ENCODE results near the gene ADAMTS12. TPM values are rescaled to one million over a fixed set of nuclear protein-coding genes. Genes with fewer than 3 reads are reported as not detected.

ADAMTS12 gene
- polyA plus RNA-seq, 1 donor from 2014 or later, result 0.07 TPM

GRCh38 chr5:33817301-33817700 lies 74.5 kb downstream of the ADAMTS12 start:
- Histone ChIP-seq H3K4me2 (ENCODE audit: low read length) (no peak overlapping the region), H3K9ac (ENCODE audit: low read length) (no peak overlapping the region), H3K4me3 (ENCODE audit: low read length) (no peak overlapping the region), H4K20me1 (ENCODE audit: insufficient read depth) (no peaks in the 10 kb centered on the region), H3K9me2 (ENCODE audit: insufficient read depth, low read length) (no peaks in the 10 kb centered on the region), H2AFZ (ENCODE audit: low read depth, low read length) (no peak overlapping the region), H3K27me3 (ENCODE audit: insufficient read depth, low read depth, low read length) (no peaks in the 10 kb centered on the region), H3K79me2 (replicated peaks; ENCODE audit: insufficient read depth, low read length) (no peaks in the 10 kb centered on the region), H3K36me3 (ENCODE audit: insufficient read depth, low read length) (no peaks in the 10 kb centered on the region), H3K9me3 (ENCODE audit: low read length) (peaks cover 5% of the 10 kb centered on the region), H3F3A (ENCODE audit: insufficient read depth, low read length, poor library complexity, severe bottlenecking) (no peaks in the 10 kb centered on the region), H3K27ac (ENCODE audit: low read length) (no peak overlapping the region)
- TF ChIP-seq SMC3 (conservative IDR thresholded peaks at IDR 0.05; ENCODE audit: poor library complexity) (no peak), POLR2AphosphoS5 (IDR thresholded peaks at IDR 0.05) (no peak), CTCF (IDR thresholded peaks at IDR 0.05; ENCODE audit: poor library complexity, severe bottlenecking) (no peak), EP300 (conservative IDR thresholded peaks at IDR 0.05; ENCODE audit: poor library complexity, severe bottlenecking) (no peak), EZH2 (IDR thresholded peaks at IDR 0.05; ENCODE audit: borderline replicate concordance, insufficient read depth, low read length, poor library complexity, severe bottlenecking) (no peak), MXI1 (conservative IDR thresholded peaks at IDR 0.05; ENCODE audit: poor library complexity, severe bottlenecking) (no peak), RAD21 (conservative IDR thresholded peaks at IDR 0.05) (no peak), TAF1 (IDR thresholded peaks at IDR 0.05; ENCODE audit: low read depth) (no peak), REST (IDR thresholded peaks at IDR 0.05; ENCODE audit: borderline replicate concordance) (no peak)

- H3K9me2 ChIP-seq (ENCODE audit: insufficient read depth, low read length), result no peaks in the 10 kb centered on the region
- no peaks in the 10 kb centered on the region for H3K36me3 ChIP-seq (ENCODE audit: insufficient read depth, low read length)
- no peak overlapping the region for H3K27ac ChIP-seq (ENCODE audit: low read length)
- no peak overlapping the region for H3K4me3 ChIP-seq (ENCODE audit: low read length)
- H2AFZ ChIP-seq (ENCODE audit: low read depth, low read length), result no peak overlapping the region
- no peak overlapping the region for H3K4me2 ChIP-seq (ENCODE audit: low read length)
- H3K9ac ChIP-seq (ENCODE audit: low read length), result no peak overlapping the region
- peaks cover 5% of the 10 kb centered on the region for H3K9me3 ChIP-seq (ENCODE audit: low read length)
- TF ChIP-seq EZH2 (IDR thresholded peaks at IDR 0.05; ENCODE audit: borderline replicate concordance, insufficient read depth, low read length, poor library complexity, severe bottlenecking) (no peak), TAF1 (IDR thresholded peaks at IDR 0.05; ENCODE audit: low read depth) (no peak), REST (IDR thresholded peaks at IDR 0.05; ENCODE audit: borderline replicate concordance) (no peak), RAD21 (conservative IDR thresholded peaks at IDR 0.05) (no peak), SMC3 (conservative IDR thresholded peaks at IDR 0.05; ENCODE audit: poor library complexity) (no peak), CTCF (IDR thresholded peaks at IDR 0.05; ENCODE audit: poor library complexity, severe bottlenecking) (no peak), MXI1 (conservative IDR thresholded peaks at IDR 0.05; ENCODE audit: poor library complexity, severe bottlenecking) (no peak), POLR2AphosphoS5 (IDR thresholded peaks at IDR 0.05) (no peak), EP300 (conservative IDR thresholded peaks at IDR 0.05; ENCODE audit: poor library complexity, severe bottlenecking) (no peak)
- H3K27me3 ChIP-seq (ENCODE audit: insufficient read depth, low read depth, low read length), result no peaks in the 10 kb centered on the region
- no peaks in the 10 kb centered on the region for H3K79me2 ChIP-seq (replicated peaks; ENCODE audit: insufficient read depth, low read length)
- no peaks in the 10 kb centered on the region for H3F3A ChIP-seq (ENCODE audit: insufficient read depth, low read length, poor library complexity, severe bottlenecking)
- no peaks in the 10 kb centered on the region for H4K20me1 ChIP-seq (ENCODE audit: insufficient read depth)
Observed at GRCh38 chr5:33816791-33817190, 75.0 kb downstream of the ADAMTS12 start.

Measured in neural cell (in vitro differentiated cells).